Aorta (tissue), 5 donors: ENCODE data around the gene GARNL3. TPM values are rescaled to one million over a fixed set of nuclear protein-coding genes. Genes with fewer than 3 reads are reported as not detected.

Source experiments
- ATAC-seq: fragments of 200-7000 bp; cut with Tn5 transposase; one replicate; pipeline ENCODE4 v1.9.1; 2022; ENCODE audit warnings: moderate library complexity; ENCODE audit not compliant: low FRiP score
- DNase-seq, 2 donors: peaks; one replicate each; pipeline ENCODE4 v3.0.0-alpha.2; 2020
- H3K27ac ChIP-seq, 2 donors: one replicate each; pipeline ENCODE4 v1.5.1; 2013; ENCODE audit warnings: low read length in 2 of 2, mild to moderate bottlenecking in 2 of 2, moderate library complexity in 2 of 2, control low read depth in 1 of 2, inconsistent platforms in 1 of 2, low read depth in 1 of 2
- H3K27me3 ChIP-seq, 2 donors: one replicate each; pipeline ENCODE4 v1.6.1; 2013; ENCODE audit warnings: control low read depth in 1 of 2, low read length in 1 of 2, mild to moderate bottlenecking in 1 of 2, moderate library complexity in 1 of 2; ENCODE audit not compliant: insufficient read depth in 2 of 2, control insufficient read depth in 1 of 2
- H3K36me3 ChIP-seq, 2 donors: one replicate each; pipeline ENCODE4 v1.6.1; 2013; ENCODE audit warnings: control low read depth in 1 of 2, low read length in 1 of 2, mild to moderate bottlenecking in 1 of 2; ENCODE audit not compliant: insufficient read depth in 2 of 2, control insufficient read depth in 1 of 2
- H3K4me1 ChIP-seq, 2 donors: one replicate each; pipeline ENCODE4 v1.6.1; 2013; ENCODE audit warnings: low read length in 2 of 2, control low read depth in 1 of 2, mild to moderate bottlenecking in 1 of 2, moderate library complexity in 1 of 2; ENCODE audit not compliant: insufficient read depth in 2 of 2, control insufficient read depth in 1 of 2
- H3K4me3 ChIP-seq, 2 donors: one replicate each; pipeline ENCODE4 v1.5.1; 2013; ENCODE audit warnings: low read length in 2 of 2, control low read depth in 1 of 2, mild to moderate bottlenecking in 1 of 2
- H3K9me3 ChIP-seq: one replicate; pipeline ENCODE4 v1.6.1; 2013; ENCODE audit warnings: mild to moderate bottlenecking, low read length; ENCODE audit not compliant: control insufficient read depth
- WGBS, 2 donors: extraction: QIAGEN DNeasy Blood & Tissue Kit; methylation state at CpG; one replicate each; pipeline ENCODE4 v1.1.7; 2013; 5-methylcytosine and 5-hydroxymethylcytosine counted together
- intact Hi-C, 2 donors: fragments of 100-400 bp; cut with DNase I; formaldehyde crosslinking; loops; one replicate each; pipeline versions ENCODE4 v1.14.2 to v1.15.0; 2022
- polyA plus RNA-seq, 2 donors: library from polyadenylated mRNA; stranded (reverse); fragments of 200-250 nt; gene quantifications; one replicate each; pipeline ENCODE4 v1.2.3, GENCODE V29; 2013
- total RNA-seq, 2 donors: library from RNA; stranded (reverse); fragmentation: NEBNext Ultra II Directional; extraction: Animal tissue kit (Norgen Biotek cat#: 25700); gene quantifications; one replicate each; pipeline ENCODE4 v1.2.1, GENCODE V29; 2021
- donor health status: healthy with polysubstance abuse.
- donor health status: Bipolar disorder and iron deficiency.
- donor health status: DM: no; HTN: no; CAD: no.
- donor health status: DM: no; HTN: no; CAD: no.
- donor health status: DM: yes; HTN: yes; CAD: no.

The GARNL3 gene
- total and polyA plus RNA-seq, 4 donors = 6.3 to 70.9 (median 42.8) TPM

- ATAC-seq = no peak
- Histone ChIP-seq H3K4me3 (no peak overlapping the region), H3K36me3 (no peaks in the 10 kb centered on the region), H3K27me3 (no peaks in the 10 kb centered on the region), H3K27ac (no peak overlapping the region), H3K9me3 (no peaks in the 10 kb centered on the region), H3K4me1 (no peaks in the 10 kb centered on the region)
- DNase-seq = no peak
- 79 to 82% methylated on average over 6 of the region's 6 CpGs for WGBS, 2 donors
- intact Hi-C loops = no loop called here
Observed at GRCh38 chr9:127419348-127419747, 154.8 kb downstream of the GARNL3 start.

- Histone ChIP-seq H3K4me3 (no peak overlapping the region), H3K9me3 (no peaks in the 10 kb centered on the region), H3K4me1 (no peaks in the 10 kb centered on the region), H3K36me3 (no peaks in the 10 kb centered on the region), H3K27me3 (no peaks in the 10 kb centered on the region), H3K27ac (no peak overlapping the region)
- ATAC-seq = no peak
- intact Hi-C loops = no loop called here
- no peak for DNase-seq
- WGBS, 2 donors = 89 to 95% methylated on average over 7 of the region's 7 CpGs
Observed at GRCh38 chr9:127421057-127421456, 156.5 kb downstream of the GARNL3 start.

GRCh38 chr9:127422133-127422782 lies 157.7 kb downstream of the GARNL3 start:
- Histone ChIP-seq H3K27ac (no peak overlapping the region), H3K4me1 (no peaks in the 10 kb centered on the region), H3K27me3 (no peaks in the 10 kb centered on the region), H3K36me3 (no peaks in the 10 kb centered on the region), H3K4me3 (no peak overlapping the region), H3K9me3 (no peaks in the 10 kb centered on the region)
- intact Hi-C loops = no loop called here
- no peak for DNase-seq
- WGBS, 2 donors = 83 to 88% methylated on average over 10 of the region's 10 CpGs
- no peak for ATAC-seq

- ATAC-seq (no peak), DNase-seq (no peak)
- no peaks in the 10 kb centered on the region for H3K4me1 ChIP-seq
- no peak overlapping the region for H3K27ac ChIP-seq
- H3K9me3 ChIP-seq = no peaks in the 10 kb centered on the region
- WGBS, 2 donors = 44 to 59% methylated on average over 6 of the region's 6 CpGs
- no peaks in the 10 kb centered on the region for H3K36me3 ChIP-seq
- intact Hi-C loops = no loop called here
- no peaks in the 10 kb centered on the region for H3K27me3 ChIP-seq
- no peak overlapping the region for H3K4me3 ChIP-seq
Observed at GRCh38 chr9:127422787-127423186, 158.2 kb downstream of the GARNL3 start.

- Histone ChIP-seq H3K36me3 (no peaks in the 10 kb centered on the region), H3K27me3 (no peaks in the 10 kb centered on the region), H3K27ac (peak overlapping the region; percentile 50 to 67), H3K4me3 (peak overlapping the region; percentile 68 to 80), H3K9me3 (no peaks in the 10 kb centered on the region), H3K4me1 (no peaks in the 10 kb centered on the region)
- WGBS, 2 donors = 1% methylated on average over 9 of the region's 9 CpGs
- no peak for DNase-seq
- intact Hi-C loops = no loop called here
- peak; percentile 15 for ATAC-seq
Observed at GRCh38 chr9:127423476-127423933, 158.9 kb downstream of the GARNL3 start.

- intact Hi-C loops = no loop called here
- 0% methylated on average over 54 of the region's 54 CpGs for WGBS, 2 donors
- ATAC-seq (peak; percentile 98), DNase-seq (peak; percentile 96 to 98)
- H3K36me3 ChIP-seq = no peaks in the 10 kb centered on the region
- no peaks in the 10 kb centered on the region for H3K4me1 ChIP-seq
- H3K27ac ChIP-seq = peak within 1 kb of the TSS; percentile 67 to 84
- H3K27me3 ChIP-seq = no peaks in the 10 kb centered on the region
- H3K4me3 ChIP-seq = peak within 1 kb of the TSS; percentile 80 to 86
- H3K9me3 ChIP-seq = no peaks in the 10 kb centered on the region
Observed at GRCh38 chr9:127423934-127424675, 159.5 kb downstream of the GARNL3 start, which contains the start of gene ZNF79. Gene ZNF79, plus strand, starts transcription at chr9:127424382. Its CDS starts 406 bp downstream, at chr9:127424788.

- intact Hi-C loops = no loop called here
- Histone ChIP-seq H3K9me3 (no peaks in the 10 kb centered on the region), H3K4me3 (peak overlapping the region; percentile 80 to 86), H3K27ac (peak overlapping the region in 1 of 2 donors; percentile 84), H3K36me3 (no peaks in the 10 kb centered on the region), H3K27me3 (no peaks in the 10 kb centered on the region), H3K4me1 (no peaks in the 10 kb centered on the region)
- 0% methylated on average over 13 of the region's 13 CpGs for WGBS, 2 donors
- ATAC-seq = no peak
- DNase-seq = no peak
Observed at GRCh38 chr9:127424676-127424999, 160.1 kb downstream of the GARNL3 start.

- no peak for ATAC-seq
- no peak overlapping the region for H3K4me3 ChIP-seq
- H3K9me3 ChIP-seq = no peaks in the 10 kb centered on the region
- H3K36me3 ChIP-seq = no peaks in the 10 kb centered on the region
- no peak overlapping the region for H3K27ac ChIP-seq
- no peaks in the 10 kb centered on the region for H3K4me1 ChIP-seq
- 91 to 93% methylated on average over 2 of the region's 2 CpGs for WGBS, 2 donors
- intact Hi-C loops = no loop called here
- no peak for DNase-seq
- no peaks in the 10 kb centered on the region for H3K27me3 ChIP-seq
Observed at GRCh38 chr9:127426756-127427155, 162.2 kb downstream of the GARNL3 start.

GRCh38 chr9:127428348-127428747 lies 163.8 kb downstream of the GARNL3 start:
- Histone ChIP-seq H3K9me3 (no peaks in the 10 kb centered on the region), H3K27me3 (no peaks in the 10 kb centered on the region), H3K4me1 (no peaks in the 10 kb centered on the region), H3K27ac (no peak overlapping the region), H3K36me3 (peaks cover 0 to under 1% of the 10 kb centered on the region in 2 donors), H3K4me3 (no peak overlapping the region)
- no peak for ATAC-seq
- no peak for DNase-seq
- 89 to 94% methylated on average over 3 of the region's 3 CpGs for WGBS, 2 donors
- intact Hi-C loops = no loop called here
